ENCODE data around the gene SNX10.

- no peak for TF ChIP-seq ZFX (IDR thresholded peaks at IDR 0.05)
- TF ChIP-seq, protein P1, sequence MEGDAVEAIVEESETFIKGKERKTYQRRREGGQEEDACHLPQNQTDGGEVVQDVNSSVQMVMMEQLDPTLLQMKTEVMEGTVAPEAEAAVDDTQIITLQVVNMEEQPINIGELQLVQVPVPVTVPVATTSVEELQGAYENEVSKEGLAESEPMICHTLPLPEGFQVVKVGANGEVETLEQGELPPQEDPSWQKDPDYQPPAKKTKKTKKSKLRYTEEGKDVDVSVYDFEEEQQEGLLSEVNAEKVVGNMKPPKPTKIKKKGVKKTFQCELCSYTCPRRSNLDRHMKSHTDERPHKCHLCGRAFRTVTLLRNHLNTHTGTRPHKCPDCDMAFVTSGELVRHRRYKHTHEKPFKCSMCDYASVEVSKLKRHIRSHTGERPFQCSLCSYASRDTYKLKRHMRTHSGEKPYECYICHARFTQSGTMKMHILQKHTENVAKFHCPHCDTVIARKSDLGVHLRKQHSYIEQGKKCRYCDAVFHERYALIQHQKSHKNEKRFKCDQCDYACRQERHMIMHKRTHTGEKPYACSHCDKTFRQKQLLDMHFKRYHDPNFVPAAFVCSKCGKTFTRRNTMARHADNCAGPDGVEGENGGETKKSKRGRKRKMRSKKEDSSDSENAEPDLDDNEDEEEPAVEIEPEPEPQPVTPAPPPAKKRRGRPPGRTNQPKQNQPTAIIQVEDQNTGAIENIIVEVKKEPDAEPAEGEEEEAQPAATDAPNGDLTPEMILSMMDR (conservative IDR thresholded peaks at IDR 0.05), result no peak
Measured at GRCh38 chr7:26308551-26308950, 16.9 kb downstream of the SNX10 start.
